Stimulated activated CD8-positive, alpha-beta memory T cell treated with anti-CD3 and anti-CD28 coated beads, Interleukin-12 subunit alpha, Interleukin-12 subunit beta, amount 100 ng/mL, for 1 hour (primary cell): ENCODE results near the gene AUTS2.

Experiments
- DNase-seq: peaks from one replicate; pipeline ENCODE4 v3.0.0-alpha.2; 2020; ENCODE audit warnings: low read depth

The AUTS2 gene

GRCh38 chr7:70663680-70664079 lies 1065.4 kb downstream of the AUTS2 start:
- no peak for DNase-seq

- DNase-seq: no peak
These were observed 1067.7 kb downstream of the AUTS2 start for GRCh38 chr7:70665997-70666396.

DNA sequence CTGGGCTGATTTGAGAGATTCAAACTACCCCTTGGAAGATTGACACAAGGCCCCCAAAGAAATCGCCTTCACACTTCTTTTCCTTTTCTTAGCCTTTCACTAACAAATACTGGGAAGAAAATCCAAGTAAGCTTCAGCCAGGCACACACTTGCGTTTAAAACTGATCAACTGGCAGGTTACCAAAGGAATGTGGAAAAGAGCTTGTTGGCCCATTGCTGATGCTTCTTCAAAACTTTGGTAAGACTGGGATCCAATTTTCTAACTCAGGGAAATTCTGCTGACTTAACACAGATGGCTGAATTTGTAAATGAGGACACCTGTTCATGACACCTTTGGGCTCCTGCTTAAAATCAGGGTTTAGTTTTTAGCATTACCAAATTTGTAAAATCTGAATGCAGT lies 1069.1 kb downstream of the AUTS2 start:
- no peak for DNase-seq

GRCh38 chr7:70668606-70669358 lies 1070.5 kb downstream of the AUTS2 start:
- no peak for DNase-seq

- no peak for DNase-seq
These were observed 1071.6 kb downstream of the AUTS2 start for GRCh38 chr7:70669854-70670253.

GRCh38 chr7:70670288-70670687 lies 1072.0 kb downstream of the AUTS2 start:
- no peak for DNase-seq

DNA sequence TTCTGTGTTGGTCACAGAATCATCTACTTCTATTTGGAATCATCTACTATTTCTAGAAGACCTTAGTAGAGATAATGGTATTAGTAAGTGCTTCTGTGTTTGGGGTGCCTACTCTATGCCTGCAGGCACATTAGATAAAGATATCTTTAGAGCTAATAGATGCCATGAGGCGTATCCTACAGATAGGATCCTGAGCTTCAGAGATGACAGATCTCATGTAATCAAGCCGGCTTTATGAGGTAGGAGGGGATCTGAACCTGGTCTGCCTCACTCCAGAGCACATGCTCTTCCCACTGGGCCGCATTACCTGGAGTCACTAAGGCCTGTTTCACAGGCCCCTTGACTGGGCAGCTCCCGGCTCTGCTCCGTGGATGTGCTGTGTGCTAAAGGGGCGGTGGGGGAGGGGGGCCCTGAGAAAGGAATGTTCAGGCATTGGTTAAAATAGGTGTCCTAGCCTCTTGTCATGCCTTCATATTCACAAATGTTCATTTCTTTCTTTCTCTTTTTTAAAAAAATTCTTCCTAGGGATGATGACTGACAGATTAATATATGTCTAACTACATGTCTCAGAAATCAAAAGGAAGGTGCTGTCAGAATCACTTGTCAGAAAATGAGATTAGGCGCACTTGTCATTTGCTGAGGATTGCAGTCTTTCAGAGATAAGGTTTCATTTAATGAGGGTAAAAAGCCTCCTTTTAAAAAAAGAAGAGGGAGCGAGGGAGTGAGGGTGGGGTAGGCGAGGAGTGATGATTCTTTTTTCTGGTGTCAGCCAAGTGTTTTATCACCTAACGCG lies 1075.7 kb downstream of the AUTS2 start:
- no peak for DNase-seq

DNA sequence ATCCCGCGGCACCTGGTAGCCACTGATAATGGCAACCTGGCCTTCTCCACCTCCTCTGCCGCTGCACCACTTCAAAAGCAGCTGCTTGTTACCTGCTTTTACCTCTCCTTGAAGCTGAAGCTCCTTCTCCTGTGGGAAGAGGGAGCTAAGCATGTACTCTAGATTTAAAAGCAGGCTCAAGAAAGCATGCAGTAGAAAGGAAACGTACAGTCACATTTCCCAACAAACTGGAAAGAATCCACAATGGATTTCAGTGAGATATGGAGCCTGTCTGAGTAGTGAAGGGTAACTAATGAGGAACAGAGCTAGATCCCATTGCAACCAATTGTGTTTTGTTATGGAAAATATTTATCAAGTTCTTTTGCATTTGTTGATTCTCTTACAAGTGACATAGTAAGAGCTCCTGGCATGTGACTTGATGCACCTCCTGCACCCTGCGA lies 1076.3 kb downstream of the AUTS2 start:
- DNase-seq: no peak

DNA sequence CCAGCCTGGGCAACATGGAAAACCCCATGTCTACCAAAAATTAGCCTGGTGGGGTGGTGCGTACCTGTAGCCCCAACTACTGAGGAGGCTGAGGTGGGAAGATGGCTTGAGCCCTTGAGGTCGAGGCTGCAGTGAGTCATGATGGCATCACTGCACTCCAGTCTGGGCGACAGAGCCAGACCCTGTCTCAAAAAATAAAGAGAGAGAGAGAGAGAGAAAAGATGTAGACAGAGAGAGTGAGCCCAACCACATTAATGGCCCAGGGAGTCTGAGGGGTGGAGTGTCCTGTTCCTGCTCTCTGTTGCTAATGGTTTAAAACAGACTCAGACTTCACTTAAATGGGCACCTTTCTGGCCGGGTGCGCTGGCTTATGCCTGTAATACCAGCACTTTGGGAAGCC lies 1078.0 kb downstream of the AUTS2 start:
- DNase-seq: no peak

DNA sequence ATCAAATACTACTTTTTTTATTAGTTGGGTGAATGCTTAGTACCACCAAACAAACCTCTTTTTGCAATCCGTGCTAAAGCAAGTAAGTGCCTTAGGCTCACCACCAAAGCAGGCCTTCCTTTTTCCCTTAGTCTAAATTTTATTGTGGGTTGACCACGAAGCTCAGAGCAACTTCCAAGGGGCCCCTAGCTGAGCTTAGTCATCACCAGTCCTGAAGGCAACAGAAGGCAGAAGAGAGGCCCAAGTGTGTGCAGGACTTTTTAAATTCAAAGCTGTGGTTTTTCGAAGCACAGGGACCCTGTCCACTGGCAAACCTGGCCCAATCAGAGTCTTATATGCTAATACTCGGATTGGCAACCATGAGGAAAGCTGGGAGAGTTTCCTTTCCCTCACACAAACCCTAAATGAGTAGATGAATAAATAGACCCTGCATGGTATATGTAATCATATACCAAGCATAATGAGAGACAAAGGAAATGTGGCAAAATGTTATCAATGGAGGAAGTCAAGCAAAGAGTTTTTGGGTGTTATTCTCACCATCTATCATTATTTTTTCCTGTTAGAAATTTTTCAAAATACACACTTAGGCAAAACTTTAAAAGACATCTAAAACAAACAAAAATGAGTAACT lies 1080.5 kb downstream of the AUTS2 start:
- no peak for DNase-seq

DNA sequence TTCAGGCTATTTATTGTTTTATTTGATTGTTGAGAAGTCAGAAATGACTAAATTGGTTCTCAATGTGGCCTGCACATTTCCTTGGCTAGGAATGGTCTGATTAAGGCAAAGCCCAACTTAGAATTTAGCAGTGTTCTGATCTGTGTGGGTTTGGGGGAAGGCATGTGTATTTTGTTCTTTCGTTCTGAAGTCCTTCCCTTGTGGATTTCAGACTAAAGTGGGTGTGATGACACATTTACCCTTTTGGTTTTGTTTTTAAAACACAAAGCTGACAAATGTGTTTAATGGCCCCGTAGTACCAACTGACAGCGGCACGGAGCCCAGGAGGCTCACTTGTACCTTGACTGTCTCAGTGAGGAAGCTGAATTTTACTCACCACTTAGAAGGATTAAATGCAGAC lies 1081.4 kb downstream of the AUTS2 start:
- no peak for DNase-seq

- DNase-seq: no peak
These were observed 1082.0 kb downstream of the AUTS2 start for GRCh38 chr7:70680306-70680705.

GRCh38 chr7:70680743-70681468 lies 1082.6 kb downstream of the AUTS2 start:
- no peak for DNase-seq

DNA sequence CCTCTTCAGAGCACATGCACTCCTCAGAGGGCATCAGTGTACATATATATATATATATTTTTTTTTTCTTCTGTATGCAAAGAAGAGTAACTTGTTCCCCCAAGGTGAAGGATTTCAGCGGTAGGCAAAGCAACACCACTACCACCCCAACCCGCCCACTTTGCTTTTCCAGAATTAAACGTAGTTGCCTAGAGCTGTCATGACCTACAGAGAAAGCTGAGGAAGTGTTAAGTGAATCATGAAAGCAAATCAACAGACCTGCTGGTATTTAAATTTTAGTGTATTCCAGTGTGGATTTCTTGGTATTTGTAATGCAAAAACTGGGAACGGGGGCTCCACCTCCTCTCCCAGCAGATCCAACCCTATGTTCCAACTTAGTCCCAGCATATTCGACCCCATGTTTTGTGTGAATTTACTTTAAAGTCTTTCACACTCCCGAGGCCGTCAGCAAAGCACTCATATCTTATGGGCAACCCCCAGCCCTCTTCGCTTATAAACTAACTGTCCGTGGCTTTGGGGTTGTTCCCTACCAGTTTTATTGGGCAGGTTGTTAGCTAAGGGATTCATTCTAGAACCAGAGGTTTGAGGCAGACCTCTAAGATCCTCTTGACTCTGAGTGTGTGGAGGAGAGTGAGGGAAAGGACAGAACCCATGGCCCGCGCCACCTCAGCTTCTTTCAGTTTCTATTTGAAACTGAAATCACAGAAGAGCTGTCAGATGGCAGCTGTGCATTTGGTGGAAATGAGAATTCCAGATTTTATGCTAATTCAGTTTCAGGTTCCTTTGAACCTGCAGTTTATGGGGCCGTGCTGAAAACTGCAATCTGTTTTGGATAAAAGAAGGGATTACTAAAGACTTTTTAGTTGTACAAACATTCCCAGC lies 1083.4 kb downstream of the AUTS2 start:
- no peak for DNase-seq

- no peak for DNase-seq
These were observed 1085.9 kb downstream of the AUTS2 start for GRCh38 chr7:70684173-70684572.

DNA sequence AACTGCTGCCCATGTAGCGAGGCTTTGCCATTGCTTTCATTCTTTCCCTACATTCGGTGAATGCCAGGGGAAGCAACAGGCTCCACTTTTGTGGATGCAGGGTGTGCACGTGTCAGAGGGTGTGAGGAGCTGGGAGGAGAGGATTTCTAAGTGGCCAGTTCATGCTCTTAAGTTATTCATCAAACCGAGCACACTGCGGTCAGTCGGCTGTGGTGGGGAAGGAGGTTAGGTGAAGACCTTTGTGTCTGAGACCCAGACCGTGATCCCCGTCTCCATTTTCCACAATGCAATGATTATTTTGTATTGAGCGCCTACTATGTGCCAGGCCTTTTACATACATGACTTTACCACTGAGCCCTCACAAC lies 1095.0 kb downstream of the AUTS2 start:
- DNase-seq: no peak

DNA sequence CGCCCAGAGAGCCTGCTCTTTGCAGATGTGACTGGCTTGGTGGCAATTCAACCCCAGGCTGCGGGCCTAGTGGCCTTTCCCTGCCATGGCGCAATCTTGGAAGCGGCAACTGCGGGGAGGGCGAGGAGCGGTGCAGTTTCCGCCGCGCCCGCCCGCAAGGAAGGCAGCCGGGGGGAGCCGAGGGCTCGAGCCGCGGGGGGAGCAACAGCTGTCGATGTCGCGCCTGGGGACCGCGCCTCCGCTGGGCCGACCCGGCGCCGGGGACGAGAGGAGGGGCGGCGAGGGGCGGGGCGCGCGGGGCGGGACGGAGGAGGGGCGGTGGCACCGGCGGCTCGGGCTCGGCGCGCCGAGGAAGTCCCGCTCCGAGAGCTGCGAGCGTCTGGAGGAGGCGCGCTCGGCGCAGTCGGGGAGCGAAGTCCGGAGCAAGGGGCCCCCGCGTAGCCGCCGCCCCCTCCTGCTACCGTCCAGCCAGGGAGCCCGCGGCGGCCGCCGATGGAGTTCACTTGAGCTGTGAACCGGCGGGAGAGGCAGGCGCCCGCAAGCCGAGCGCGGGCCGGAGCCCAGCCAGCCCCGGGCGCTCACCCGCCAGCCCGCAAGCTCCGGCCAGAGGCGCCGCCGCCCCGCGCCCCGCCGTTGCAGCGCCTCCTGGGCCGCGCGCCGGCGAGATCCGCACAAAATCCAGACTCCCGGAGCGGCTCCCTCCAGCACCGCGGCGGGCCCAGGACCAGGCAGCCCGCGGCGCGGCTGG lies 1095.6 kb downstream of the AUTS2 start:
- DNase-seq: peak; percentile 36

- no peak for DNase-seq
These were observed 1096.2 kb downstream of the AUTS2 start for GRCh38 chr7:70694434-70694970.

DNA sequence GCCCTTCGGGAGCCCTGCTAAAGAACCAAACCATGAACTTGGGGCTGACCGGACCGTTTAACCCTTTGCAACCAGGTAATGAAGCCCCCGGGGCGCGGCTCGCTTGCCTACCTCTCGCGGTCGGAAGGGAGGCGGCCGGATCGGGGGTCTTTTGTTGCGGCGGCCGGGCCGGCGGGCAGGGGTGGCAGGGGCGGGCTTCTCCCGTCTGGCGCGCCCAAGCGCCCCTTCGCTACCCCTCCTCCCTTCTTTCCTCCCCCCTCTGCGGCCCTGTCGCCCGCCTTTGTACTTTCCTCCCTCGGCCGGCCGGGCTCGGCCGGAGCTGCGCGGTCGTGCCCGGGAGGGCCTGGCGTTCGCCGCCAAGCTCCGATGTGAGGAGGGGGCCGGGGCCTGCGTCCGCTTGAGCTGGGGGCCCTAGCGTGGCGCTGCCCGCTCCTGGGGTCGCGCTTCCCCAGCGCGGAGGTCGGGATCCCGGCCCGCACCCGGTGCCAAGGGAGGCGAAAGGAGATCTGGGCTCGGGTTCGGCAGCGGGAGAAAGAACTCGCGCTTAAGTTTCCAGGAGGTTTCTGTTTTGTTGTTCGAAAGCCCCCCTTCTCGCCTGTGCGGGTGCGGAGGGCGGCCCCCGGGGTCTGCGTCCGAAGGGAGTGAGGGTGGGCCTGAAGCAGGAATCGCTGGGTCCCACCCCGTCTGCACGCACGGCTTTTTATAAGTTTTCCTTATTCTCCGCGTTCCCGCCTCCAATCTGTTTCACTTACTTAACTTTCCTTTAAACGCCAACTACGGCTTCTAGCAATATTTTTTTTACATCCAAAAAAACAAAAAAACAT lies 1096.9 kb downstream of the AUTS2 start:
- no peak for DNase-seq

DNA sequence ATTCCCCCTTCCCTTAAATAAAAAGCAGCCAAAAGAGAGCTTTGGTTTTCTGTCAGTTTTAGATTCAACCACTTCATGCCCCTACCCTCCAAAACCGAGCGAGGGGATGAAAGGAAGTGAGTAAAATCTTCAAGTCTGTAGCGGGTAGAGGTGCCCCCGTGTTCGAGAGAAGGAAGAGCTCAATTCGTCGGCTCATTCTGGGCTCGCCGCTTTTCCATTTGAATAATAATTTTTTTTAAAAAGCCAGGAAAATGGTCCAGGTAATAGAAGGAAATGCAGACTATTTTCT lies 1097.5 kb downstream of the AUTS2 start:
- DNase-seq: no peak
